Vagina (tissue), 2 donors: ENCODE results near the gene OR5P2. TPM values are rescaled to one million over a fixed set of nuclear protein-coding genes. Genes with fewer than 3 reads are reported as not detected.

Experiments used
- DNase-seq, 2 donors: peaks; one replicate each; pipeline ENCODE4 v3.0.0-alpha.2; 2017; ENCODE audit errors: extremely low spot score in 2 of 2
- H3K27ac ChIP-seq: fragments of 200-600 bp; sonication (generic); one replicate; pipeline ENCODE4 v1.5.1; 2019
- H3K27me3 ChIP-seq: fragments of 200-600 bp; sonication (generic); one replicate; pipeline ENCODE4 v1.5.1; 2019
- H3K36me3 ChIP-seq, 2 donors: fragments of 200-600 bp; sonication (generic); one replicate each; pipeline ENCODE4 v1.5.1; 2017 to 2019
- H3K4me1 ChIP-seq: fragments of 200-600 bp; sonication (generic); one replicate; pipeline ENCODE4 v1.5.1; 2019
- H3K4me3 ChIP-seq, 2 donors: fragments of 200-600 bp; sonication (generic); 1 replicate in 1 of 2; 2 replicates in 1 of 2; pipeline ENCODE4 v1.5.1; 2016 to 2019
- H3K9me3 ChIP-seq: fragments of 200-600 bp; sonication (generic); one replicate; pipeline ENCODE4 v1.5.1; 2019
- CTCF ChIP-seq, 3 experiments: fragments of 450-650 bp in 2 of 3; fragments of 200-600 bp in 1 of 3; sonication (generic) in 1 of 3; IDR thresholded peaks; one replicate each; pipeline ENCODE4 v1.5.1; 2017 to 2019; ENCODE audit warnings: antibody characterized with exemption in 3 of 3, mild to moderate bottlenecking in 2 of 3, moderate library complexity in 2 of 3
- POLR2A ChIP-seq, 2 donors: fragments of 450-650 bp; IDR thresholded peaks; one replicate each; pipeline ENCODE4 v1.6.1; 2017; ENCODE audit warnings: antibody characterized with exemption in 2 of 2, mild to moderate bottlenecking in 2 of 2, moderate library complexity in 2 of 2
- POLR2AphosphoS5 ChIP-seq, 2 donors: sonication (generic); formaldehyde crosslinking; IDR thresholded peaks; one replicate each; pipeline ENCODE4 v1.9.0; 2017; ENCODE audit warnings: antibody characterized with exemption in 2 of 2, mild to moderate bottlenecking in 2 of 2, low read depth in 1 of 2; ENCODE audit not compliant: insufficient read depth in 1 of 2
- intact Hi-C: fragments of 100-400 bp; cut with DNase I; formaldehyde crosslinking; loops from one replicate; pipeline ENCODE4 v1.15.1; 2023
- total RNA-seq: library from RNA; depleted of rRNA; stranded (reverse); fragments of >200 nt; gene quantifications from one replicate; pipeline ENCODE4 v1.2.3, GENCODE V29; 2016

The OR5P2 gene
- not detected for total RNA-seq

DNA sequence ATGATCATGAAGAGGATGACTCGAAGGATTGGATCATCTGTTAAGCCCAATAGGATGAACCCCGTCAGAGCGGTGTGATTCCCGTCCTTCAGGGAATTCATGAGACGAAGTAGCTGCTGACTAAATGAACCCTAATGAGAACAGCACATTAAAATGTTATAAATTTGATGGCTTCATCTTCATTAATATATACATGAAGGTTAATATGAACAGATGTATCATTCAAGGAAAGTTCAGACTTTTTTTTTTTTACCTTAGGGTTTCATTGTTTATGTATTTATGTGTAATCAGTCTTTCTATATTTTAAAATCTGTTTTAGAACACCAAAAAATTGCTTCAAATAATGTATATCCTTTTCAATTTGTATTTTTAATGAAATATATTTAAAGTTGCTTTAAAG, at the start of gene OR5P2:
Gene OR5P2 (minus strand): TSS at position 101 of the 400 bp plus-strand sequence. CDS start 0 bp downstream, at position 101.
- DNase-seq: no peak
- H3K4me3 ChIP-seq: no peak within 1 kb of the TSS
- no peaks in the 10 kb centered on the region for H3K4me1 ChIP-seq
- no peak within 1 kb of the TSS for H3K27ac ChIP-seq
- intact Hi-C loops: no loop called here
- TF ChIP-seq POLR2AphosphoS5 (IDR thresholded peaks at IDR 0.05; ENCODE audit: insufficient read depth in 1 of 2, low read depth in 1 of 2) (no peak), POLR2A (IDR thresholded peaks at IDR 0.05) (no peak), CTCF (IDR thresholded peaks at IDR 0.05) (no peak)
- H3K9me3 ChIP-seq: no peaks in the 10 kb centered on the region
- no peaks in the 10 kb centered on the region for H3K36me3 ChIP-seq
- H3K27me3 ChIP-seq: no peaks in the 10 kb centered on the region

- Histone ChIP-seq H3K9me3 (no peaks in the 10 kb centered on the region), H3K27me3 (no peaks in the 10 kb centered on the region), H3K27ac (no peak overlapping the region), H3K36me3 (no peaks in the 10 kb centered on the region), H3K4me1 (no peaks in the 10 kb centered on the region), H3K4me3 (no peak overlapping the region)
- TF ChIP-seq POLR2AphosphoS5 (IDR thresholded peaks at IDR 0.05; ENCODE audit: insufficient read depth in 1 of 2, low read depth in 1 of 2) (no peak), CTCF (IDR thresholded peaks at IDR 0.05) (no peak), POLR2A (IDR thresholded peaks at IDR 0.05) (no peak)
- intact Hi-C loops: no loop called here
- no peak for DNase-seq
Observed at GRCh38 chr11:7846003-7846402, 49.3 kb upstream of the OR5P2 start.

DNA sequence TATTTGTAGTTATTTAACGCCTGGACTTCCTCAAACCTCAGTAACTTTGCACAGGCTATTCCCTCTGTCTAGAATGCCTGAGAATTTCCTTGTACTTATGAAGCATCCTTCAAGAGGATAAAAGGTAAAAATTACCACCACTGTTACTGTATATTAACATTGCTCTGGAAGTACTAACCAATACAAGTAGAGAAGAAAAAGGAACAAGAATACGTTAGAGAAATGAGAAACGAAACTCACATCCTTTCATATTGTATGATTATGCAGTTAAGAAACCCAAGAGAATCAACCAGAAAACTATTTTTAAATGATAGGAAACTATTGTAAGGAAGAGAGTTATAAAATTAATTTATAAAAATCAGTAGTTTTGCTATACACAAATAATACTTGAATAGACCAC, 48.2 kb upstream of the OR5P2 start:
- no peak for TF ChIP-seq POLR2A (IDR thresholded peaks at IDR 0.05)
- TF ChIP-seq POLR2AphosphoS5 (IDR thresholded peaks at IDR 0.05; ENCODE audit: insufficient read depth in 1 of 2, low read depth in 1 of 2): no peak
- Histone ChIP-seq H3K4me3 (no peak overlapping the region), H3K4me1 (no peaks in the 10 kb centered on the region), H3K9me3 (no peaks in the 10 kb centered on the region), H3K27ac (no peak overlapping the region), H3K27me3 (no peaks in the 10 kb centered on the region), H3K36me3 (no peaks in the 10 kb centered on the region)
- no peak for DNase-seq
- intact Hi-C loops: no loop called here

- no peak for DNase-seq
- intact Hi-C loops: no loop called here
- no peaks in the 10 kb centered on the region for H3K27me3 ChIP-seq
- H3K4me3 ChIP-seq: no peak overlapping the region
- H3K9me3 ChIP-seq: no peaks in the 10 kb centered on the region
- no peaks in the 10 kb centered on the region for H3K36me3 ChIP-seq
- no peaks in the 10 kb centered on the region for H3K4me1 ChIP-seq
- TF ChIP-seq POLR2AphosphoS5 (IDR thresholded peaks at IDR 0.05; ENCODE audit: insufficient read depth in 1 of 2, low read depth in 1 of 2) (no peak), CTCF (IDR thresholded peaks at IDR 0.05) (no peak), POLR2A (IDR thresholded peaks at IDR 0.05) (no peak)
- H3K27ac ChIP-seq: no peak overlapping the region
Observed at GRCh38 chr11:7844521-7844920, 47.8 kb upstream of the OR5P2 start.

GRCh38 chr11:7840578-7840977, 43.8 kb upstream of the OR5P2 start:
- DNase-seq: no peak
- Histone ChIP-seq H3K27me3 (no peaks in the 10 kb centered on the region), H3K4me1 (no peaks in the 10 kb centered on the region), H3K9me3 (no peaks in the 10 kb centered on the region), H3K27ac (no peak overlapping the region), H3K4me3 (no peak overlapping the region), H3K36me3 (no peaks in the 10 kb centered on the region)
- TF ChIP-seq POLR2AphosphoS5 (IDR thresholded peaks at IDR 0.05; ENCODE audit: insufficient read depth in 1 of 2, low read depth in 1 of 2) (no peak), POLR2A (IDR thresholded peaks at IDR 0.05) (no peak), CTCF (IDR thresholded peaks at IDR 0.05) (no peak)
- intact Hi-C loops: no loop called here
